HepG2 (cell line): ENCODE measurements around the gene COG8. TPM values are rescaled to one million over a fixed set of nuclear protein-coding genes. Genes with fewer than 3 reads are reported as not detected.

Experiments
- CBX1 ChIP-seq: IDR thresholded peaks from one replicate; pipeline ENCODE4 v1.6.1; 2016; ENCODE audit warnings: antibody characterized with exemption, low read depth
- MYC ChIP-seq: sonication (generic); formaldehyde crosslinking; IDR thresholded peaks from 2 replicates; pipeline ENCODE4 v1.9.0; 2021; ENCODE audit warnings: missing genetic modification reagents, borderline replicate concordance
- NFRKB ChIP-seq: fragments of 450-650 bp; IDR thresholded peaks from 2 replicates; pipeline ENCODE4 v1.6.1; 2017
- RCOR2 ChIP-seq: IDR thresholded peaks from 2 replicates; pipeline ENCODE4 v1.6.1; 2016; ENCODE audit warnings: missing biosample characterization, missing genetic modification reagents
- SAP130 ChIP-seq: IDR thresholded peaks from 2 replicates; pipeline ENCODE4 v1.6.1; 2016; ENCODE audit warnings: low read depth
- SMAD9 ChIP-seq: sonication (generic); formaldehyde crosslinking; IDR thresholded peaks from 2 replicates; pipeline ENCODE4 v1.5.1; 2020; ENCODE audit warnings: mild to moderate bottlenecking, missing genetic modification reagents
- SMARCE1 ChIP-seq: fragments of 450-650 bp; IDR thresholded peaks from 2 replicates; pipeline ENCODE4 v1.6.1; 2017; ENCODE audit warnings: borderline replicate concordance
- ZFP90 ChIP-seq: sonication (generic); formaldehyde crosslinking; IDR thresholded peaks from 2 replicates; pipeline ENCODE4 v1.8.0; 2022; ENCODE audit warnings: missing genetic modification reagents, mild to moderate bottlenecking, inconsistent platforms, borderline replicate concordance
- ZKSCAN8 ChIP-seq: IDR thresholded peaks from 2 replicates; pipeline ENCODE4 v1.6.1; 2016; ENCODE audit warnings: borderline replicate concordance, missing genetic modification reagents, missing compliant biosample characterization
- ZMAT3 ChIP-seq: sonication (generic); formaldehyde crosslinking; conservative IDR thresholded peaks from 2 replicates; pipeline ENCODE4 v1.7.0; 2021; ENCODE audit warnings: missing genetic modification reagents
- ZMYM2 ChIP-seq: sonication (generic); formaldehyde crosslinking; IDR thresholded peaks from 2 replicates; pipeline ENCODE4 v1.8.0; 2022; ENCODE audit warnings: mild to moderate bottlenecking, missing genetic modification reagents
- ZNF264 ChIP-seq: sonication (generic); formaldehyde crosslinking; IDR thresholded peaks from 2 replicates; pipeline ENCODE4 v1.4.0; 2020; ENCODE audit warnings: missing genetic modification reagents
- ZNF331 ChIP-seq: sonication (generic); formaldehyde crosslinking; IDR thresholded peaks from 2 replicates; pipeline ENCODE4 v1.4.0; 2020; ENCODE audit warnings: missing genetic modification reagents
- ZNF782 ChIP-seq: sonication (generic); formaldehyde crosslinking; IDR thresholded peaks from 2 replicates; pipeline ENCODE4 v1.4.0; 2020; ENCODE audit warnings: missing genetic modification reagents, mild to moderate bottlenecking, borderline replicate concordance
- ZNF878 ChIP-seq: sonication (generic); formaldehyde crosslinking; IDR thresholded peaks from 2 replicates; pipeline ENCODE4 v1.8.1; 2023; ENCODE audit warnings: mild to moderate bottlenecking, missing genetic modification reagents, moderate library complexity
- polyA plus RNA-seq, 8 experiments: library from polyadenylated mRNA; depleted of rRNA in 3 of 8; stranded (reverse) in 7 of 8; unstranded in 1 of 8; fragments of >200 nt; fragmentation: Illumina TruSeq in 4 of 8; extraction: Trizol in 4 of 8; gene quantifications; 2 replicates each; pipeline versions ENCODE4 v1.2.1 to v1.2.3, GENCODE V29; 2011 to 2016; ENCODE audit warnings: low read depth in 4 of 8, missing spikeins in 1 of 8, mixed read lengths in 1 of 8; ENCODE audit not compliant: insufficient read depth in 1 of 8
- total RNA-seq, 5 experiments: library from RNA; depleted of rRNA; stranded (reverse); fragments of >200 nt; fragmentation: Illumina TruSeq; extraction: Trizol; gene quantifications; 2 replicates each; pipeline ENCODE4 v1.2.3, GENCODE V29; 2016; ENCODE audit warnings: low read depth in 1 of 5
- TF ChIP-seq, protein P1 (sequence below): sonication (generic); formaldehyde crosslinking; IDR thresholded peaks from 2 replicates; pipeline ENCODE4 v1.5.1; 2020; ENCODE audit warnings: missing genetic modification reagents, mild to moderate bottlenecking, borderline replicate concordance
- TF ChIP-seq, protein P2 (sequence below): sonication (generic); formaldehyde crosslinking; IDR thresholded peaks from 2 replicates; pipeline ENCODE4 v1.4.0; 2020; ENCODE audit warnings: missing genetic modification reagents
- TF ChIP-seq, protein P3 (sequence below): sonication (generic); formaldehyde crosslinking; IDR thresholded peaks from 2 replicates; pipeline ENCODE4 v1.4.0; 2020; ENCODE audit warnings: missing genetic modification reagents, borderline replicate concordance
- TF ChIP-seq, protein P4 (sequence below): sonication (generic); formaldehyde crosslinking; IDR thresholded peaks from 2 replicates; pipeline ENCODE4 v1.5.0; 2020; ENCODE audit warnings: mild to moderate bottlenecking, missing genetic modification reagents
- TF ChIP-seq, protein P5 (sequence below): IDR thresholded peaks from 2 replicates; pipeline ENCODE4 v1.6.1; 2016; ENCODE audit warnings: missing genetic modification reagents, missing compliant biosample characterization
- TF ChIP-seq, protein P6 (sequence below): sonication (generic); formaldehyde crosslinking; IDR thresholded peaks from 2 replicates; pipeline ENCODE4 v1.5.0; 2020; ENCODE audit warnings: missing genetic modification reagents

Gene COG8
- total and polyA plus RNA-seq, 2 of the 13 experiments (the other 11 are each of a cell fraction or from before 2014, with no cell fraction given), result 45.5 to 52.1 TPM

DNA sequence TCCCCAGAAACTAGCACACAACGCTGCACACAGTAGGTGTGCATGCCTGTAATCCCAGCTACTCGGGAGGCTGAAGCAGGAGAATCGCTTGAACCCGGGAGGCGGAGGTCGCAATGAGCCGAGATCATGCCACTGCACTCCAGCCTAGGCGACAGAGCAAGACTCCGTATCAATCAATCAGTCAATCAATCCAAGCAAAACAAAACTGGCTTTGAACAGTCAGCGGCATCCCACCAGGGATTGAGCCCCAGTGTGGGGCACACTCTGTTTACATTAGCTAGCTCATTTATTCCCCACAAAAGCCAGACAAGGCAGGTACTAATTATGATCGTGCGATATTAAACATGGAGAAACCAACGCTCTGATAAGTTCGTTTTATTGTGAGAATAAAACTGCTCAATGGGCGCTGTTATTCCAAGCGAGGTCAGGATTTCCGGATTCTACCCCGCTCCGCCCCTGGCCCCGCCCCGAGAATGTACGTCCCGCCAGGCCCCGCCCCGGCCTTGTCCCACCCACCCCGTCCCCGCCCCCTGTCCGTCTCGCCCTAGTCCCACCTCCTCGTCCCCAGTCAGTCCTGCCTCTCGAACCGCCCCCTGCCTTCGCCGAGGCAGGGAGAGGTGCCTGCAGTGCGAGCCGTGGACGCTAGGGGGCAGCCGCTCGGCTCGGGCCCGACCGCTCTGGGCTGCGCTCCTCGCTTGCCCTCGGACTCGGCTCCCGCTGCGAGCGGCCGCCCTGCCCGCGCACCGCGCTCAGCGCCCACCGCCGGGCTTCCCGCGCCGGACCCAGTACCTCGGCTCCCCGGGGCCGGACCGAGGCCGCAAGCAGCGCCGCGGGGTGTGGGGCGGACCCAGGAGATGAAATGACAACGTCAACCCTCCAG, 28.5 kb downstream of the COG8 start, which contains the start of gene VPS4A (continued):
- TF ChIP-seq RCOR2 (CRISPR knock-in tag) (no peak), SMARCE1 (no peak), ZMAT3 (CRISPR knock-in tag) (no peak), ZNF331 (peak; percentile 89), ZNF264 (CRISPR knock-in tag) (no peak; the same call in 1 of the 2 replicates), ZNF782 (CRISPR knock-in tag) (no peak), SAP130 (CRISPR knock-in tag) (peak; percentile 92), ZMYM2 (no peak), CBX1 (peak; percentile 84), SMAD9 (CRISPR knock-in tag) (no peak), MYC (CRISPR knock-in tag) (no peak), ZKSCAN8 (CRISPR knock-in tag) (no peak; the same call in 1 of the 2 replicates), ZFP90 (no peak), NFRKB (no peak), ZNF878 (CRISPR knock-in tag) (no peak)
- TF ChIP-seq, protein P1, sequence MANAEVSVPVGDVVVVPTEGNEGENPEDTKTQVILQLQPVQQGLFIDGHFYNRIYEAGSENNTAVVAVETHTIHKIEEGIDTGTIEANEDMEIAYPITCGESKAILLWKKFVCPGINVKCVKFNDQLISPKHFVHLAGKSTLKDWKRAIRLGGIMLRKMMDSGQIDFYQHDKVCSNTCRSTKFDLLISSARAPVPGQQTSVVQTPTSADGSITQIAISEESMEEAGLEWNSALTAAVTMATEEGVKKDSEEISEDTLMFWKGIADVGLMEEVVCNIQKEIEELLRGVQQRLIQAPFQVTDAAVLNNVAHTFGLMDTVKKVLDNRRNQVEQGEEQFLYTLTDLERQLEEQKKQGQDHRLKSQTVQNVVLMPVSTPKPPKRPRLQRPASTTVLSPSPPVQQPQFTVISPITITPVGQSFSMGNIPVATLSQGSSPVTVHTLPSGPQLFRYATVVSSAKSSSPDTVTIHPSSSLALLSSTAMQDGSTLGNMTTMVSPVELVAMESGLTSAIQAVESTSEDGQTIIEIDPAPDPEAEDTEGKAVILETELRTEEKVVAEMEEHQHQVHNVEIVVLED, result peak; percentile 49; the same call in 1 of the 2 replicates
- TF ChIP-seq, protein P2, sequence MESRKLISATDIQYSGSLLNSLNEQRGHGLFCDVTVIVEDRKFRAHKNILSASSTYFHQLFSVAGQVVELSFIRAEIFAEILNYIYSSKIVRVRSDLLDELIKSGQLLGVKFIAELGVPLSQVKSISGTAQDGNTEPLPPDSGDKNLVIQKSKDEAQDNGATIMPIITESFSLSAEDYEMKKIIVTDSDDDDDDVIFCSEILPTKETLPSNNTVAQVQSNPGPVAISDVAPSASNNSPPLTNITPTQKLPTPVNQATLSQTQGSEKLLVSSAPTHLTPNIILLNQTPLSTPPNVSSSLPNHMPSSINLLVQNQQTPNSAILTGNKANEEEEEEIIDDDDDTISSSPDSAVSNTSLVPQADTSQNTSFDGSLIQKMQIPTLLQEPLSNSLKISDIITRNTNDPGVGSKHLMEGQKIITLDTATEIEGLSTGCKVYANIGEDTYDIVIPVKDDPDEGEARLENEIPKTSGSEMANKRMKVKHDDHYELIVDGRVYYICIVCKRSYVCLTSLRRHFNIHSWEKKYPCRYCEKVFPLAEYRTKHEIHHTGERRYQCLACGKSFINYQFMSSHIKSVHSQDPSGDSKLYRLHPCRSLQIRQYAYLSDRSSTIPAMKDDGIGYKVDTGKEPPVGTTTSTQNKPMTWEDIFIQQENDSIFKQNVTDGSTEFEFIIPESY (CRISPR knock-in tag), result peak; percentile 56; the same call in 1 of the 2 replicates
- TF ChIP-seq, protein P3, sequence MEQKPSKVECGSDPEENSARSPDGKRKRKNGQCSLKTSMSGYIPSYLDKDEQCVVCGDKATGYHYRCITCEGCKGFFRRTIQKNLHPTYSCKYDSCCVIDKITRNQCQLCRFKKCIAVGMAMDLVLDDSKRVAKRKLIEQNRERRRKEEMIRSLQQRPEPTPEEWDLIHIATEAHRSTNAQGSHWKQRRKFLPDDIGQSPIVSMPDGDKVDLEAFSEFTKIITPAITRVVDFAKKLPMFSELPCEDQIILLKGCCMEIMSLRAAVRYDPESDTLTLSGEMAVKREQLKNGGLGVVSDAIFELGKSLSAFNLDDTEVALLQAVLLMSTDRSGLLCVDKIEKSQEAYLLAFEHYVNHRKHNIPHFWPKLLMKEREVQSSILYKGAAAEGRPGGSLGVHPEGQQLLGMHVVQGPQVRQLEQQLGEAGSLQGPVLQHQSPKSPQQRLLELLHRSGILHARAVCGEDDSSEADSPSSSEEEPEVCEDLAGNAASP (CRISPR knock-in tag), result peak; percentile 56
- TF ChIP-seq, protein P4, sequence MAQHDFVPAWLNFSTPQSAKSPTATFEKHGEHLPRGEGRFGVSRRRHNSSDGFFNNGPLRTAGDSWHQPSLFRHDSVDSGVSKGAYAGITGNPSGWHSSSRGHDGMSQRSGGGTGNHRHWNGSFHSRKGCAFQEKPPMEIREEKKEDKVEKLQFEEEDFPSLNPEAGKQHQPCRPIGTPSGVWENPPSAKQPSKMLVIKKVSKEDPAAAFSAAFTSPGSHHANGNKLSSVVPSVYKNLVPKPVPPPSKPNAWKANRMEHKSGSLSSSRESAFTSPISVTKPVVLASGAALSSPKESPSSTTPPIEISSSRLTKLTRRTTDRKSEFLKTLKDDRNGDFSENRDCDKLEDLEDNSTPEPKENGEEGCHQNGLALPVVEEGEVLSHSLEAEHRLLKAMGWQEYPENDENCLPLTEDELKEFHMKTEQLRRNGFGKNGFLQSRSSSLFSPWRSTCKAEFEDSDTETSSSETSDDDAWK (CRISPR knock-in tag), result no peak
- TF ChIP-seq, protein P5, sequence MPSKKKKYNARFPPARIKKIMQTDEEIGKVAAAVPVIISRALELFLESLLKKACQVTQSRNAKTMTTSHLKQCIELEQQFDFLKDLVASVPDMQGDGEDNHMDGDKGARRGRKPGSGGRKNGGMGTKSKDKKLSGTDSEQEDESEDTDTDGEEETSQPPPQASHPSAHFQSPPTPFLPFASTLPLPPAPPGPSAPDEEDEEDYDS (CRISPR knock-in tag), result peak; percentile 66
- TF ChIP-seq, protein P6, sequence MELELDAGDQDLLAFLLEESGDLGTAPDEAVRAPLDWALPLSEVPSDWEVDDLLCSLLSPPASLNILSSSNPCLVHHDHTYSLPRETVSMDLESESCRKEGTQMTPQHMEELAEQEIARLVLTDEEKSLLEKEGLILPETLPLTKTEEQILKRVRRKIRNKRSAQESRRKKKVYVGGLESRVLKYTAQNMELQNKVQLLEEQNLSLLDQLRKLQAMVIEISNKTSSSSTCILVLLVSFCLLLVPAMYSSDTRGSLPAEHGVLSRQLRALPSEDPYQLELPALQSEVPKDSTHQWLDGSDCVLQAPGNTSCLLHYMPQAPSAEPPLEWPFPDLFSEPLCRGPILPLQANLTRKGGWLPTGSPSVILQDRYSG (CRISPR knock-in tag), result no peak
